Endothelial cell of umbilical vein (primary cell): Measurements from ENCODE around the gene DDIT3. TPM values are rescaled to one million over a fixed set of nuclear protein-coding genes. Genes with fewer than 3 reads are reported as not detected.
A peak's percentile ranks its signal among the peaks of the same experiment; 100 is the strongest.

ENCODE experiments used
- BruUV-seq: library from RNA; stranded (reverse); fragments of 400-500 nt; replicated peaks from 2 replicates; lab custom pipeline; 2021; lab: Mats Ljungman, UMichigan
- CTCF ChIA-PET: fragments of 300-600, 350-600 bp; sonication (Branson Sonifier 250); formaldehyde crosslinking; loops from one replicate; lab custom pipeline; 2021; ENCODE audit warnings: antibody characterized with exemption, inconsistent platforms; lab: Charles Lee
- POLR2A ChIA-PET: fragments of 300-600, 350-600 bp; sonication (Branson Sonifier 250); formaldehyde crosslinking; loops from one replicate; lab custom pipeline; 2021; ENCODE audit warnings: antibody characterized with exemption, inconsistent platforms; lab: Charles Lee
- DNase-seq: peaks from one replicate; pipeline ENCODE4 v3.0.0-alpha.2; 2011; ENCODE audit warnings: low read depth, low spot score
- FAIRE-seq: peaks from 2 replicates; lab custom pipeline; 2011; peaks lifted over from hg19 to GRCh38; lab: Jason Lieb, UNC
- H2AFZ ChIP-seq: 2 replicates; pipeline ENCODE4 v1.6.0; 2012; ENCODE audit warnings: low read depth, low read length, control low read depth, inconsistent platforms
- H3K27ac ChIP-seq: 2 replicates; pipeline ENCODE4 v1.5.1; 2011; ENCODE audit warnings: low read depth, mild to moderate bottlenecking, control low read depth, low read length, moderate library complexity; ENCODE audit not compliant: insufficient read depth
- H3K27me3 ChIP-seq, 2 experiments: 2 replicates each; pipeline versions ENCODE4 v1.6.0 to v1.6.1; 2011; ENCODE audit warnings: low read length in 2 of 2, mixed read lengths in 1 of 2; ENCODE audit not compliant: control insufficient read depth in 2 of 2, insufficient read depth in 2 of 2
- H3K36me3 ChIP-seq, 2 experiments: 2 replicates in 1 of 2; 3 replicates in 1 of 2; pipeline ENCODE4 v1.5.1; 2011; ENCODE audit warnings: low read length in 2 of 2, mild to moderate bottlenecking in 1 of 2, moderate library complexity in 1 of 2; ENCODE audit not compliant: control insufficient read depth in 2 of 2, insufficient read depth in 2 of 2; ENCODE audit errors: extremely low read depth in 1 of 2
- H3K4me1 ChIP-seq: 3 replicates; pipeline ENCODE4 v1.5.1; 2011; ENCODE audit warnings: mild to moderate bottlenecking, low read length; ENCODE audit not compliant: control insufficient read depth, insufficient read depth; ENCODE audit errors: extremely low read depth
- H3K4me2 ChIP-seq: 2 replicates; pipeline ENCODE4 v1.6.1; 2011; ENCODE audit warnings: low read length, control low read depth, mixed read lengths; ENCODE audit not compliant: insufficient read depth
- H3K4me3 ChIP-seq, 3 experiments: fragments of 200-600 bp in 1 of 3; sonication (generic), shearing (Covaris generic) in 1 of 3; replicated peaks in 1 of 3; 2 replicates each; pipeline ENCODE4 v1.5.1; 2011 to 2016; ENCODE audit warnings: control low read depth in 3 of 3, low read length in 3 of 3, mild to moderate bottlenecking in 2 of 3, inconsistent platforms in 1 of 3, low read depth in 1 of 3, moderate library complexity in 1 of 3; ENCODE audit not compliant: insufficient read depth in 1 of 3
- H3K79me2 ChIP-seq: 2 replicates; pipeline ENCODE4 v1.6.0; 2012; ENCODE audit warnings: low read length, inconsistent platforms; ENCODE audit not compliant: control insufficient read depth, insufficient read depth
- H3K9ac ChIP-seq: replicated peaks from 2 replicates; pipeline ENCODE3; 2011; ENCODE audit warnings: low read length, control low read depth; ENCODE audit not compliant: insufficient read depth; ENCODE audit errors: extremely low read depth
- H3K9me1 ChIP-seq: replicated peaks from 3 replicates; pipeline ENCODE4 v1.6.0; 2011; ENCODE audit warnings: mild to moderate bottlenecking, low read length; ENCODE audit not compliant: control insufficient read depth, insufficient read depth; ENCODE audit errors: extremely low read depth
- H3K9me3 ChIP-seq: replicated peaks from 2 replicates; pipeline ENCODE4 v1.5.1; 2012; ENCODE audit warnings: low read length, inconsistent platforms; ENCODE audit not compliant: control insufficient read depth, insufficient read depth
- H4K20me1 ChIP-seq: replicated peaks from 2 replicates; pipeline ENCODE3; 2011; ENCODE audit warnings: mild to moderate bottlenecking, low read length; ENCODE audit not compliant: control insufficient read depth, insufficient read depth; ENCODE audit errors: extremely low read depth
- CTCF ChIP-seq, 2 donors: IDR thresholded peaks; 1 replicate in 1 of 2; 2 replicates in 1 of 2; pipeline ENCODE4 v1.5.1; 2011; ENCODE audit warnings: low read length in 2 of 2, mild to moderate bottlenecking in 2 of 2, moderate library complexity in 2 of 2, control low read depth in 1 of 2, inconsistent platforms in 1 of 2, low read depth in 1 of 2; ENCODE audit not compliant: insufficient read depth in 1 of 2; ENCODE audit errors: extremely low read depth in 1 of 2
- EZH2 ChIP-seq: IDR thresholded peaks from 2 replicates; pipeline ENCODE4 v1.6.1; 2012; ENCODE audit warnings: borderline replicate concordance, low read depth, mild to moderate bottlenecking, moderate library complexity, low read length, inconsistent platforms; ENCODE audit not compliant: severe bottlenecking
- FOS ChIP-seq: IDR thresholded peaks from 2 replicates; pipeline ENCODE4 v1.6.1; 2011; ENCODE audit warnings: mild to moderate bottlenecking, low read length, moderate library complexity, borderline replicate concordance; ENCODE audit not compliant: insufficient read depth
- GATA2 ChIP-seq: IDR thresholded peaks from 2 replicates; pipeline ENCODE4 v1.7.0; 2011; ENCODE audit warnings: low read depth, mild to moderate bottlenecking, moderate library complexity, mixed read lengths, low read length; ENCODE audit not compliant: insufficient read length, insufficient read depth
- JUN ChIP-seq: IDR thresholded peaks from 2 replicates; pipeline ENCODE4 v1.6.1; 2011; ENCODE audit warnings: borderline replicate concordance, low read depth; ENCODE audit not compliant: insufficient read length, insufficient read depth
- MAX ChIP-seq: IDR thresholded peaks from 2 replicates; pipeline ENCODE4 v1.6.1; 2011; ENCODE audit not compliant: insufficient read depth, insufficient read length
- MYC ChIP-seq: IDR thresholded peaks from one replicate; pipeline ENCODE4 v1.6.1; 2011; ENCODE audit warnings: mild to moderate bottlenecking, low read depth, low read length
- POLR2A ChIP-seq: IDR thresholded peaks from 2 replicates; pipeline ENCODE4 v1.6.1; 2012; ENCODE audit warnings: low read depth, mild to moderate bottlenecking, control low read depth, low read length
- POLR2AphosphoS5 ChIP-seq: IDR thresholded peaks from 2 replicates; pipeline ENCODE4 v1.6.1; 2012; ENCODE audit warnings: low read depth, mild to moderate bottlenecking, control low read depth, low read length, moderate library complexity; ENCODE audit not compliant: insufficient read depth
- dilution Hi-C: fragments of 300-500 bp; cut with MboI; formaldehyde crosslinking; loops from one replicate; pipeline ENCODE4 v1.15.0; 2019; ENCODE audit warnings: low sequenced_read_pairs; ENCODE audit not compliant: extremely low pct_ligation_motif_present
- intact Hi-C: fragments of 100-400 bp; cut with micrococcal nuclease; formaldehyde crosslinking; loops from one replicate; pipeline ENCODE4 v1.10.0; 2022
- polyA plus RNA-seq, 4 experiments: library from polyadenylated mRNA; depleted of rRNA in 3 of 4; stranded (reverse) in 3 of 4; unstranded in 1 of 4; fragments of >200 nt; gene quantifications; 2 replicates each; pipeline versions ENCODE4 v1.2.1 to v1.2.3, GENCODE V29; 2011 to 2012; ENCODE audit warnings: missing spikeins in 1 of 4
- total RNA-seq: library from RNA; stranded (reverse); gene quantifications from 2 replicates; pipeline ENCODE4 v1.2.3, GENCODE V29; 2021

Gene DDIT3
- total and polyA plus RNA-seq, 2 donors (not counting 3 experiments of a cell fraction or from before 2014, with no cell fraction given): 13.7 to 22.0 TPM

- Histone ChIP-seq H3K4me2 (peak within 1 kb of the TSS; percentile 80), H3K9ac (peak within 1 kb of the TSS; percentile 96), H2AFZ (peak within 1 kb of the TSS; percentile 49), H3K27ac (peak within 1 kb of the TSS; percentile 77), H3K9me3 (no peaks in the 10 kb centered on the region), H3K4me1 (peaks cover 18% of the 10 kb centered on the region), H3K36me3 (no peaks in the 10 kb centered on the region), H4K20me1 (no peaks in the 10 kb centered on the region), H3K27me3 (peaks cover 27 to 37% of the 10 kb centered on the region in 2 experiments), H3K79me2 (peaks cover 25% of the 10 kb centered on the region), H3K4me3 (peak within 1 kb of the TSS; percentile 80 to 94 (median 82)), H3K9me1 (no peaks in the 10 kb centered on the region)
- dilution Hi-C loops: no loop called here
- POLR2A ChIA-PET: interaction anchor here (1.0 kb wide), 1 partner anchor 23 kb away, joined by 8 read pairs; no protein-coding TSS in a partner anchor
- TF ChIP-seq POLR2AphosphoS5 (peak; percentile 67), GATA2 (no peak)
- CTCF ChIA-PET: interaction anchor here (0.8 to 2.2 kb wide), 7 partner anchors 9 to 88 kb away, joined by 3 to 12 read pairs (median 4); partner anchors contain the start of gene B4GALNT1
- FAIRE-seq (peak; percentile 83), DNase-seq (peak; percentile 96)
- BruUV-seq: TSS peak; percentile 45
- intact Hi-C loops: loop anchor here (1.0 to 5.0 kb wide), 3 partner anchors 26 to 146 kb away; partner anchors contain the start of genes DDIT3, MARS1 and OS9
Measured at GRCh38 chr12:57546438-57547287, 26.3 kb upstream of the DDIT3 start, which contains the start of gene DCTN2. Gene DCTN2, minus strand, starts transcription at chr12:57547192. Its CDS starts 129 bp downstream, at chr12:57547063.

GRCh38 chr12:57545809-57546437, 25.6 kb upstream of the DDIT3 start:
- peaks cover 25% of the 10 kb centered on the region for H3K79me2 ChIP-seq
- H3K36me3 ChIP-seq: no peaks in the 10 kb centered on the region
- H2AFZ ChIP-seq: no peak overlapping the region
- no peaks in the 10 kb centered on the region for H3K9me3 ChIP-seq
- peak overlapping the region in 2 of 3 experiments; percentile 82 to 94 for H3K4me3 ChIP-seq
- H3K9me1 ChIP-seq: no peaks in the 10 kb centered on the region
- peak overlapping the region; percentile 77 for H3K27ac ChIP-seq
- peak overlapping the region; percentile 79 for H3K4me2 ChIP-seq
- dilution Hi-C loops: no loop called here
- FAIRE-seq (no peak), DNase-seq (no peak)
- intact Hi-C loops: loop anchor here (2.0 to 5.0 kb wide), 2 partner anchors 57 to 146 kb away; partner anchors contain the start of genes MARS1 and OS9
- peaks cover 18% of the 10 kb centered on the region for H3K4me1 ChIP-seq
- ChIA-PET CTCF (interaction anchor here (0.8 to 2.2 kb wide), 7 partner anchors 9 to 87 kb away, joined by 3 to 12 read pairs (median 4); partner anchors contain the start of gene B4GALNT1), POLR2A (interaction anchor here (1.0 kb wide), 1 partner anchor 23 kb away, joined by 8 read pairs; no protein-coding TSS in a partner anchor)
- no TSS peak for BruUV-seq
- H4K20me1 ChIP-seq: no peaks in the 10 kb centered on the region
- TF ChIP-seq MAX (no peak), FOS (no peak), POLR2AphosphoS5 (no peak), JUN (no peak), EZH2 (no peak), CTCF (IDR thresholded peaks at IDR 0.05; ENCODE audit: extremely low read depth in 1 of 2, insufficient read depth in 1 of 2, low read depth in 1 of 2, low read length in 2 of 2) (no peak), POLR2A (no peak), GATA2 (no peak), MYC (no peak)
- peak overlapping the region; percentile 96 for H3K9ac ChIP-seq
- peaks cover 21 to 32% of the 10 kb centered on the region in 2 experiments for H3K27me3 ChIP-seq
